ENCODE measurements around the gene PIP5K1C.

PIP5K1C gene

GRCh38 chr19:3696660-3696995, 3.6 kb downstream of the PIP5K1C start:
- in situ Hi-C loops (cut with HindIII; ENCODE audit: low pct_ligation_motif_present, low pct_unique_long_range_greater_than_20kb, low sequenced_read_pairs) = no loop called here
- DNase-seq = no peak

GRCh38 chr19:3695986-3696659, 4.1 kb downstream of the PIP5K1C start:
- DNase-seq = no peak
- in situ Hi-C loops (cut with HindIII; ENCODE audit: low pct_ligation_motif_present, low pct_unique_long_range_greater_than_20kb, low sequenced_read_pairs) = no loop called here

- DNase-seq = no peak
- in situ Hi-C loops (cut with HindIII; ENCODE audit: low pct_ligation_motif_present, low pct_unique_long_range_greater_than_20kb, low sequenced_read_pairs) = no loop called here
Measured at GRCh38 chr19:3695124-3695733, 5.0 kb downstream of the PIP5K1C start.

GRCh38 chr19:3694361-3695123, 5.7 kb downstream of the PIP5K1C start:
- DNase-seq = no peak
- in situ Hi-C loops (cut with HindIII; ENCODE audit: low pct_ligation_motif_present, low pct_unique_long_range_greater_than_20kb, low sequenced_read_pairs) = no loop called here

- in situ Hi-C loops (cut with HindIII; ENCODE audit: low pct_ligation_motif_present, low pct_unique_long_range_greater_than_20kb, low sequenced_read_pairs) = no loop called here
- no peak for DNase-seq
Measured at GRCh38 chr19:3693025-3693925, 7.0 kb downstream of the PIP5K1C start.

- DNase-seq = no peak
Measured at GRCh38 chr19:3692141-3693024, 7.9 kb downstream of the PIP5K1C start.

GRCh38 chr19:3691726-3692125, 8.5 kb downstream of the PIP5K1C start:
- in situ Hi-C loops (cut with HindIII; ENCODE audit: low pct_ligation_motif_present, low pct_unique_long_range_greater_than_20kb, low sequenced_read_pairs) = no loop called here
- no peak for DNase-seq

More at GRCh38 chr19:3692141-3693024, 7.9 kb downstream of the PIP5K1C start:
- in situ Hi-C loops (cut with HindIII; ENCODE audit: low pct_ligation_motif_present, low pct_unique_long_range_greater_than_20kb, low sequenced_read_pairs) = no loop called here

- in situ Hi-C loops (cut with HindIII; ENCODE audit: low pct_ligation_motif_present, low pct_unique_long_range_greater_than_20kb, low sequenced_read_pairs) = no loop called here
- no peak for DNase-seq
Measured at GRCh38 chr19:3691372-3691716, 8.9 kb downstream of the PIP5K1C start.

- no peak for DNase-seq
Measured at GRCh38 chr19:3690551-3691371, 9.5 kb downstream of the PIP5K1C start.

GRCh38 chr19:3687774-3688706, 12.2 kb downstream of the PIP5K1C start:
- in situ Hi-C loops (cut with HindIII; ENCODE audit: low pct_ligation_motif_present, low pct_unique_long_range_greater_than_20kb, low sequenced_read_pairs) = no loop called here
- DNase-seq = no peak

More at GRCh38 chr19:3690551-3691371, 9.5 kb downstream of the PIP5K1C start:
- in situ Hi-C loops (cut with HindIII; ENCODE audit: low pct_ligation_motif_present, low pct_unique_long_range_greater_than_20kb, low sequenced_read_pairs) = no loop called here

GRCh38 chr19:3687393-3687773, 12.9 kb downstream of the PIP5K1C start:
- no peak for DNase-seq
- in situ Hi-C loops (cut with HindIII; ENCODE audit: low pct_ligation_motif_present, low pct_unique_long_range_greater_than_20kb, low sequenced_read_pairs) = no loop called here

GRCh38 chr19:3684817-3685410, 15.4 kb downstream of the PIP5K1C start:
- in situ Hi-C loops (cut with HindIII; ENCODE audit: low pct_ligation_motif_present, low pct_unique_long_range_greater_than_20kb, low sequenced_read_pairs) = no loop called here
- DNase-seq = peak; percentile 26

- peak; percentile 88 for DNase-seq
- in situ Hi-C loops (cut with HindIII; ENCODE audit: low pct_ligation_motif_present, low pct_unique_long_range_greater_than_20kb, low sequenced_read_pairs) = no loop called here
Measured at GRCh38 chr19:3684054-3684816, 16.0 kb downstream of the PIP5K1C start.

- in situ Hi-C loops (cut with HindIII; ENCODE audit: low pct_ligation_motif_present, low pct_unique_long_range_greater_than_20kb, low sequenced_read_pairs) = no loop called here
- DNase-seq = peak; percentile 88
Measured at GRCh38 chr19:3683405-3684053, 16.7 kb downstream of the PIP5K1C start.

Data from ACHN (cell line).